HG02678 (cell line): Measurements from ENCODE around the gene TTC3.

Experiments used
- ATAC-seq: cut with Tn5 transposase; IDR thresholded peaks from one replicate; pipeline ENCODE4 v1.9.1; 2021; ENCODE audit warnings: mild to moderate bottlenecking, moderate library complexity; ENCODE audit not compliant: unreplicated experiment

The TTC3 gene

DNA sequence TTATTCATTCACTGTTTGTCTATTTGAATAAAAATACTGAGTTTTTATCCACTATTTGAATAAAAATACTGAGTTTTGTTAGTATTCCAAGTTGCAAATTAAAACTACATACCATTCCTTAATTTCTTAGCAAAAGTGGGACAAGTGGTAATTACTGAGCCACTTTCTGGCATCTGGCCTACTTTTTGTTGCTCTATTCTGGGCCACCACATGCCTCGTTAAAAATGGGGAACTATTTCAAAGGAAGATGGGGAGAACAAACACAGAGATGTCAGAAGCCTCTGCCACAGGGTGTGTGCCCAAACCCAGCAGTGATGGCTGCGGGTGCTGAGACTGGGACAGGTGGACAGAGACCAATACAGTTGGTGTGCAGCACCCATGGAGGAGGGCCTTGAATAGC is 14.8 kb upstream of the TTC3 start:
- ATAC-seq = no peak

DNA sequence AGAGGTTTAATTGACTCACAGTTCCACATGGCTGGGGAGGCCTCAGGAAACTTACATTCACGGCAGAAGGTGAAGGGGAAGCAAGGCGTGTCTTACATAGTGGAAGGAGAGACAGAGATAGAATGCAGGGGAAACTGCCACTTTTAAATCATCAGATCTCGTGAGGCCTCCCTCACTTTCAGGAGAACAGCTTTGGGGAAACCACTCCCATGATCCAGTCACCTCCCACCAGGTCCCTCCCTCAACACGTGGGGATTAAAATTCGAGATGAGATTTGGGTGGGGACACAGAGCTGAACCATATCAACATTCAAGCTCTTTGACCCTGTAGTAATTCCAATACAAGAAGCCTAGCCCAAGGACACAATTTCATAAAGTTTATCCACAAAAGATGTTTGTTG is 13.9 kb upstream of the TTC3 start:
- no peak for ATAC-seq

DNA sequence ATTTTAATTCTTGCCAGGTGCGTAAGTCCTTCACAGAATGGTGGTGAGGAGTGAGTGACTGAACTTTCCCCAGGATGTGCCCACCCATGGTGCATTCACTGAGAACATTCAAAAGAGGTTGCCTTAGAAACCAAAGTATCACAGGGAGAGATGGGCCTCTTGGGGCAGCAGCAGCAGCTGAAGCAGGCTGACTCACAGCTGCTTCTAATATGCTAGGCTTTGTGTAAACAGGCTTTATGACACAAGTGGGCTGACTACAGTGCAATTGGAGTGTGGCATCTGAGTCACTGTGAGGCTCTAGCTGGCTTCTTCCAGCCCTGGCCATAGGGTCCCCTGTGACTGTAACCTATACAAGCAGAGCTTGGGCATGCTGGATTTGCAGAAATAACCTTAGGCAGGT is 12.8 kb upstream of the TTC3 start:
- no peak for ATAC-seq

DNA sequence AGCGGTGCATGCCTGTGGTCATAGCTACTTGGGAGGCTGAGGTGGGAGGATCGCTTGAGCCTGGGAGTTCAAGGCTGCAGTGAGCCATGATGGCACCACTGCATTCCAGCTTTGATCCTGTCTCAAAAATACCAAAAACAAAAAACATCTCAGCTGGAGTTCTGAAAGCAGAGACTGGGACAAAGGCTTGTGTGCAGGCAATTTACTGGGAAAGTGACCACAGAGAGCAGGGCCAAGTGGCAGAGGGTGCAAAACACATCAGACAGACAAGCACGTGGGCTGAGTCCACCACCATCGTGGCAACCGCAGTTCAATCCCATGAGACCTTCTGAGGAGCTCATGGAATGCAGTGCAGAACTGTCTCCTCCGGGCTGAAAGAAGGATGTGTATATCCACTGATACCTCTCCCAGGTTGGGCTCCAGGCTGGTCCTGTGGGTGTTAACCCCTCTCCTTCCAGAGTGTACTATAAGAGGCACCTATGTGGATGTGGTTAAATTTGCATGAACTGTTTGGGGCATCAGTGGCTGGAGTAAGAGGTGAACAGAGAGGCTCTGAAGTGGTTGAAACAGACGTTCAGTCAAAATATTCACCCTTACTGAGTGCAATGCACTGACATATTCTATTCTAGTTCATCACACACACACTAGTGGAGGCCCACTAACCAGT is 11.0 kb upstream of the TTC3 start:
- ATAC-seq = no peak

DNA sequence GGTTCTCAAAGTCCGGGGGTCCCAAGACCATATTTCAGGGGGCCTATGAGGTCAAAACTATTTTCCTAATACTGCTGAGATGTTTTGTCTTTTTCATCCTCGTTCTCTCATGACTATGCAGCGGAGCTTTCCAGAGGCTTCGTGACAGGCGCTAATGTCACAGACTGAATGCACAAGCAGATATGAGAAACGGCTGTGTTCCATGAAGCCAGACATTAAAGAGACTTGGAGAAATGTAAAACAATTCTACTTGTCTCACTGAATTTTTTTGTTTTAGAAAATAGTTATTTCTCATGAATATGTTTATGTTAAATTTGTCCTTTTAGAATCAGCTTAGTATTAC is 10.5 kb upstream of the TTC3 start:
- ATAC-seq = no peak

DNA sequence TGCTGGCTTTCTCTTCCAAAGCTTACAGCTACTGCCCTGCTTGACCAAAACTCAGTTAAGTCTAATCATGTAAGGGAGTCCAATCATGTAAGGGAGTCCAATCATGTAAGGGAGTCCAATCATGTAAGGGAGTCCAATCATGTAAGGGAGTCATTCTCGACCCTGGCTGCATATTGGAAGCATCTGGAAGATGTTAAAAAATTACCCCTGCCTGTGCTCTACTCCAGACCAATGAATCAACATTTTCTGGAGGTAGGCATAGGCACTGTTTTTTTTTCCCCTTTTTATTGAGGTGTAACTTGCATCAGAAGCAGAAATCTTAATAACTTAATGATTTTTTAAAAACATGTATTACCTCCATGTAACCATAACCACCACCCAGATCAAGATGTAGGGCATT is 9.6 kb upstream of the TTC3 start:
- ATAC-seq = no peak

DNA sequence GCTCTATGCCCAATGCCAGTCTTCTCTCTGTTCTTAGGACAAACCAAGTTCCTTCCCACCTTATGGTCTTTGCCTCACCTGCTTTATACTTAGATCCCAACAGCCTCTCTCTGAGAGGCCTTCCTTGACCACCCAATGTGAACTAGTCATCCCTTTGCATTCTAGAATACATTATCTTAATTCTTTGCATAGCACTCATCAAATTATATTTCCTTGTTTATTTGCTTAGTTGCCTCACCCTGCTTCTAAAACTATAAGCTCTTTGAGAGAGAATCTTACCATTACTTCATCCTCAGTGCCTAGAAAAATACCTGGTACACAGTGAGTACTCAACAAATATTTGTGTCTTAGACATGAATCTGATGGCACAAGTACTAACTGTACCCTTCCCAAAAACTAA is 8.2 kb upstream of the TTC3 start:
- ATAC-seq = no peak

DNA sequence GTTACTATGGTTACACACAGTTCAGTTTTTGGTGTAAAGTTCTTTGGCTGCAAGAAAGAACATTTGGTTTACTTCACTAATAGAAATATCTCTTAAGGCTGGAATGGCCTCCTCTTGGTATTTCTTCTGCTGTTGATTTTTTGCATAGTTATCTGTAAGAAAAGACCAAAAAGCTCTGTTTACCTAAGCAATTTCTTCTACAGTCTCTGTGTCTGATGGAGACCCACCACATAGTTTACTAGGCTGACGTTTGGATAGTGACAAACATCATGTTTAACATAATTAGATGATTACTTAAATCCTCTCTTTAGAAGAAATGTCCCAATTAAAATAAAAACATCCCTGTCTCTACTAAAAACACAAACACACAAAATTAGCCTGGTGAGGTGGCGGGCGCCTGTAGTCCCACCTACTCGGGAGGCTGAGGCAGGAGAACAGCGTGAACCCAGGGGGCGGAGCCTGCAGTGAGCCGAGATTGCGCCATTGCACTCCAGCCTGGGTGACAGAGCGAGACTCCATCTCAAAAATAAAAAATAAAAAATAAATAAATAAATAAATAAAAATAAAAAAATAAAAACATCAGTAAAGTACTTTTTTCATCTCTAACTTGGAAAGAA is 7.4 kb upstream of the TTC3 start:
- no peak for ATAC-seq

DNA sequence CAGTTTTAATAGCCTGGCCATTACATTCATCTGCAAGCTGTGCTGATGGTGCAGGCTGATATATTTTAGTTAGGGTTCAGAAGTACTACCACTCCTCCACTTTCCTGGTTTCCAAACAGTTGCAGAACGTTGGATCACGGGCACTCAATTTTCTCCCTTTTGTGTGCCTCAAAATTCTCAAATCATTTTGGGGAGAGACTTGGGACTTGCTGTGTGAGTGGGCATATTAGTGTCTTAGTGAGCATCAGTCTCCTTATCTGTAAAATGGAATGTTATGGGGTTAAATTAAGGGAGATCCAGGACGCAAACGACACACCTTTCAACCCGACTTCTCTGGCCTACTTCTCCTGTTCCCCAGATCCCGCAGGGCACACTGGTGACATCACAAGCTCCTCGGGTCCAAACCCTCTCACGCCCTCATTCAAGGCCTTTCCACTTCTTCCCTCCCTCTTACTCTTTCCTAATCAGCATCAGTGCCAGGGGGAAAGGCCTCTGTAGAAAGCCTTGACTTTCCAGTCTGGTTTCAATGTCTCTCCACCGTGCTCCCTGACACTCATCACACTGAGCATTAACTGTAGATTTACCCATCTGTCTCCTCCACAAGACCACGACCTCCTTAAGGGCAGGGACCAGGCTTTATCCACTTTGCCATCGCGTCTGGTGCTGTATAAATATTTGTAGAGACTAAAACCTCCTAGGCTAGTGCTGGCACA is 1.3 kb upstream of the TTC3 start:
- no peak for ATAC-seq

DNA sequence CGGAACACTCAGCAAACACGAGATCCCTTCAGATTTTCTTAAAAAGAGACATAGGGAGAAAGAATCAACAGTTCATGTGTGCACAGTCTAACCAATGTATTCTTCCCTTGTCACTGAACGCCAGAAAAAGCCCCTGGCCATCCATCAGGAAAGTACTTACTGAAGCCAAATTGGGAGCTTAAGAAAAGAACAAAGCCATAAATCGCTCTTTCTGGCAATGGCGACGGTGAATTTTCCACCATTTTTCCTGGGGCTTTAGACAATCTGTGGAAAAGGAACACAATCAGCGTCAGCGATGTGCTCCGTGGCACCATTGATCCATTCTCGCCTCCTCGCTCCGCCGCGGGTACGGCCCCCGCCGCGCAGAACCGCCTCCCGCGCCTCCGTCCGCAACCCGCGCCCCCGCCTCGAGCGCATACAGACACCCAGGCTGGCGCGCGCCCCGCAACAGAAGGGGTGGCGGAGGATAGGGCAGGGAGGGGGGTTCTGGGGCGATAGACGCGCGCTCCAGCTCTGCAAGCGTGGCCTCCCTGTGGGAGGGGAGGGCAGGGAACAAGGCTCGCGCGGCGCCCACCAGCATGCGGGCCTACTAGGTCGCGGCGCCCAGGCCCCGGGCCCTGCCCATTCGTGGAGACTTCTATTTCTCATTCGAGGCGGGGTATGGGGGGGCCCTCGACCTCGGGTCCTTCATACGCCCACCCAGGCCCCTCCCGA is 623 bp upstream of the TTC3 start:
- peak; percentile 43 for ATAC-seq

DNA sequence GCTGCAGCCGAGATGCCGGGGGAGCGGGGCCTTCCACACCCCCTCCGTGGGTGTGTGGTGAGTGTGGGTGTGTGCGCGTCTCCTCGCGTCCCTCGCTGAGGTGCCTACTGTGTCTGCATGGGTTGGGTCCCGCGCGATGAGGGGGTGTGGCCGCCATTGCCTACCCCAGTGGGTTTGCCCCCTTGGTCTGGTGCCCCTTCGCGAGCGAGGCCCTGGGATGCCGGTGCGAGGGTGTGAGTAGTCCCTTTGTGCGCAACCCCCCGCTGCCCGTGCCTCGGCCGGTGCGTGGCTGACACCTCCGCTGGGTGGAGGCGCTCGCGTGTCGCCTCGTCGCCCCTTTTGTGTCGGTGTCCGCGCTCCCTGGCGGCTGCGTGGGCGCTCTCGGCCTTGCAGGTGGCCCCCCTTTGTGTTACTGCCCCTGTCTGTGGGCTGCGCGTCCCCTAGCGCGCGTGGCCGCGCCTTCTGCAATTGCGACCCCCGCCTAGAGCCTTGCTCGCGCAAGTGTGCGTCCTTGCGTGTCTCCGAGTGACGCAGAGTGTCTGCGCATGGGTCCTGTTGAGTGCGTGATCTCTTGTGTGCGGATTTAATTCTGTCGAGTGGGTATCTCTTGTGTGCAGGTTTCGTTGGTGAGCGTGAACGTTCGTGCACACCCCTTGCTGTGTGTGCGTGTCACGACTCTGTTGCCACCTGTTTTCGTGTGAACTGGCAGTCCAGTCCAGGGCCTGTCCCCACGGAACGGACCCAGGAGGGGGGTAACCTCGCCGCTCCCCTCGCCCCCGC is 553 bp downstream of the TTC3 start:
- ATAC-seq = peak; percentile 21

DNA sequence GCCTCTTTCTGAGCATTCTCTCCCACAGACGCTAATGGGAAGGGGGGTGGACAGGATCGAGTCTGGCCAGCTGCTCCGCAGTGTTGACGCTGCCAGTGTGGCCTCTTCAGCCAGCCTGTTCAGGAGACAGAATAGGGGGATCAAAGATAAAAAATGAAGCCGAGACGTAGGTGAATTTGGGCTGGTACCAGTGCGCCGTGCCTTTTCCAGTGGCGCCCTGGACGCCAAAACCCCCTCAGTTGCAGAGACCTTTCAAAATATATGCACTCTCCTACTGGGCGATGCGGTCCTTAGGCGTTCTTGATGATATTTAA is 1.1 kb downstream of the TTC3 start:
- ATAC-seq = no peak

DNA sequence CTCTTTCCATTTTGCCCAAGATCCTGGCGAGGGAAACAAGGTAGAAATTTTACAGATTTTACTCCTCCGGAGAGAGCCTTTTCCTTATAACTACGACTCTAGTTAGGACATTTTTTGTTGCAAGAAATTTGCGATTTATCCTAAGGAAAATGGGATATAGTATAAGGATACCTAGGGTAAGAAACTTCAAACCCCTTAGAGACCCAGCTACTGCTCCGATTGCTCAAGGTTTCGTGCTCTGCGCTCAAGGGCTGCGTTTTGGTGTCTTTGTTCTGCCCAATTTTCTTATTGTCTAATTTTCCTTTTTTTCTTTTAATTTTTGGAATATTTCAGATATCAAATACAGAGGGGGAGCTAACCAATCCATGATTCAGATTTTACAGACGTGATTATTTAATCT is 1.5 kb downstream of the TTC3 start:
- no peak for ATAC-seq

DNA sequence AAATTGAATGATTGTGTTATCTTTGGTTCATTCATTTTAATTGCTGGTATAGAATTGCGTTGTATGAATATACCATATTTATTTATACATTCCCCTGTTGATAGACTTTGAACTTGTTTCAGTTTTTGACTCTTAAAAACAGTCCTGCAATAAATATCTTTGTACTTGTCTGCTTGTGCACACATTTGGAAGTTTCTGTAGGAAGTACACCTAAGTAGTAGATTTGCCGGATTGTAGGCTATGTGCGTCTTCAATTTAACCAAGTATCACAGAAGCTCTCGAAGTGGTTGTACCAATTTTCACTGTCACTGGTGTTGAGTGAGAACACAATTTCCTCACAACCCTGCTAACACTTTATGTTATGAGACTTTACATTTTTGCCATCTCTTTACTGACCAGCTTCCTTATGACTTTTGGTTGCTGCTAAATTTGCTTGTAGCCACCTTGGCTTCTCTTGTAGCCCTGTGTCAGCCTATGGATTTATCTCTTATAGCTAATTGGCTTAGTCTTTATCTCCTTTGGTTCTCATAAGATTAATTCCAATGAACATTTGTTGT is 2.2 kb downstream of the TTC3 start:
- ATAC-seq = no peak

DNA sequence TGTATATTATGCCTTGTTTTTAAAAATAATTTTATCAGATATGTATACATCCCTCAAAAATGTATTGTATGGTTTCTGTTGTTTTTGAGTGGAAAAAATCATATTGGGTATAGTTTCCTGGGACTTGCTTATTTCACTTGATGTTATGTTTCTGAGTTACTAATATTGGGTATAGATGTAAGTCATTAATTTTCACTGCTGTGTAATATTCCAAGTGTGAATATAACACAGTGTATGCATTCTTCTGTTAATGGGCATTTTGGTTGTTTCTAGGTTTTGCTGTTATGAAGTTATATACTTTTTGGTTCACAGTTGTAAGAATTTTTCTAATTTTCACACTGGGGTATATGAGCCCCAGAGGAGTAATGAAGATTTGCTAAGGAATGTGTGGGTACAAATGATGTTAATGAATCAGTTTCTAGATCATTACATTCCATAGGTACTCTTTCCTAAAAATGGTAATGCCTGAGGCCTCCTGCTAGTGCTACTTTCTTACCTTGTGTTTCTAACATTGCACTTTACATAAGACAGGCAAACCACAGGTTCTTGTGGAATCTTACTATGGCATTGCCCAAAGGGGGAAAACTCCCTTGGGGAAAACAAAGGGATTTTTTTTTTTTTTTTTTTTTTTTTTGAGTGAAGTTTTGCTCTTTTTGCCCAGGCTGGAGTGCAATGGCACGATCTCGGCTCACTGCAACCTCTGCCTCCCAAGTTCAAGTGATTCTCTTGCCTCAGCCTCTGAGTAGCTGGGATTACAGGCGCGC is 3.2 kb downstream of the TTC3 start:
- ATAC-seq = no peak

DNA sequence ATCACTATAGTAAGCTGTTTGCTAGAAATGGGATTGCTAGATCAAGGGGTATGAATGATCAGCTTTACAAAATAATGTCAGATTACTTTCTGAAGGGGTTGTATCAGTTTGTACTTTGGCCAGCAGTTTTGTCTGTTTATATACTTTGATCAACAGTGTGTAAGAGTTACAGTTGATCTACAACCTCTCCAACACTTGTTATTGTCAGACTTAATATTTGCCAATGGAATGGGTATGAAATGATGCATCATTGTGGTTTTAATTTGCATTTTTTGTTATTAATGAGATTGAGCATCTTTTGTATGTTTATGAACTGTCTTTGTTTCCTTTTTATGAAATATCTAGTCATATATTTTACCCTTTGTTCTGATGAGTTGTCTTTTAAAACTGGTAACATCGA is 4.3 kb downstream of the TTC3 start:
- ATAC-seq = no peak

DNA sequence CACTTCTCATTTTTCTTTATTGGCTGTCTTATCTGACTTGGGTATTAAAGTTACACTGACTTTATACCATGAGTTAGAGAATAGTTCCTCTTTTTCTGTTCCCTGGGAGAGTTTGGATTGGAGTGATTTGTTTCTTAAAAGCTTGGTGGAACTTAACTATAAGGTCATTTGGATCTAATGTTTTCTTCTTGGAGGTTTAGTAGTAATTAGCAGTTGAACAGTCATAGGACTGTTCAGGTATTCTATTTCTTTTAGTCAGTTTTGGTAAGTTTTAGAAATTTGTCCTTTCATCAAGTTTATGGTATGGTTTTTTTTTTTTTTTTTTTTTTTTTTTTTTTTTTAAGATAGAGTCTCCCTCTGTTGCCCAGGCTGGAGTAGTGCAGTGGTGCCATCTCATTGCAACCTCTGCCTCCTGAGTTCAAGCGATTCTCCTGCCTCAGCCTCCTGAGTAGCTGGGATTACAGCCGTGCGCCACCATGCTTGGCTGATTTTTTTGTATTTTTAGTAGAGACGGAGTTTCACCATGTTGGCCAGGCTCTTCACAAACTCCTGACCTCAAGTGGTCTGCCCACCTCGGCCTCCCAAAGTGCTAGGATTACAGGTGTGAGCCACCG is 6.3 kb downstream of the TTC3 start:
- no peak for ATAC-seq

DNA sequence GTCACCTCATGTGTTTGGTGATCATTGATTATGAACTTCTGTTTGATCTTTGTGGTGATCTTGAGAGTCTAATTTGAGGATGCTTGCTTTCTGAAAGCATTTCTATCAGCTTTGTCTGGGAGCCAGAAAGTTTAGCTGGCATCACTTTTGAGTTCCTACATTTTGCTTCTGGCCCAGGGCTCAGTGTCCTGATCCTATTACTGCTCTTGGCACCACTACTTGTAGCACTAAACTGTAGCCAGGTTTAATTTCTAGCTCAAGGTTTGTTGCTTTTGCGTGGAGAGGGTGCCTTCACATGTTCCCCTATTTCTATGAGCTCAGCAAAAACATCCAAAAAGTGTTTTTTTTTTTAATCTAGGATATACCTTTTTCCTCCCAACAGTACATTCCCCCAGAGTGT is 9.3 kb downstream of the TTC3 start:
- no peak for ATAC-seq

DNA sequence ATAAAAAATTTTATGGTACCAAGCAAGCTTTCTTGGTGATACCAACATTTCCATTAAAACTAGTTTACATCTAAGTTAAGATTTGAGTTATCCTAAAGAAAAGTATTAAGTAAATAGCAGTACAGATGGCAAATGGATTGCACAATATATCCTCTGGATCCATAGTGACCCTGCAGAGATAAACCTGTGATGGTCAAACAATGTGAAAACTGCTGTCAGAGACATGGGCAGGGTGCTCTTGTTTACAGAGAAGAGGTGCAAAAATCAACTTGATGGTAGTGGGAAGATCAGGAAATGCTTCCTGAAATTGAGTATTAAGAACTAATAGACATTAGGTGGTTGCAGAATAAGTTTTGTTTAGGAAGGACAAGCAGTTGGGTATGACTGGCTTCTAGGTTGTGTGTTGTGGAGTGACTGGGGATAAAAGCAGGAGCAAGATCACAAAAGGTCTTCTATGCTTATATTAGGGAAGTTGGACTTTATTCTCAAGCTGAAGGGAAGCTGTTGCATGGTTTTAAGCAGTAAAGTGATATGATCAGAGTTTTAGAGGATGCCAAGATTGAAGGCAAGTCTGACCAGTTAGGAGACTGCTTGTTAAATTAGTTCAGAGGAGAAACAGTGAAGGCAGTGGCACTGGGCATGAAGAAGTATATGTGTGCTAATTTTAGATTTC is 9.9 kb downstream of the TTC3 start:
- no peak for ATAC-seq
